ENCODE results near the gene CCP110. TPM values are rescaled to one million over a fixed set of nuclear protein-coding genes. Genes with fewer than 3 reads are reported as not detected.

CCP110 gene
- total and polyA plus RNA-seq, 2 of the 13 experiments (the other 11 are each of a cell fraction or from before 2014, with no cell fraction given), result 10.0 to 11.1 TPM

GRCh38 chr16:19555186-19555937 lies 31.6 kb downstream of the CCP110 start, which contains the start of gene VPS35L (continued):
- TF ChIP-seq ZBTB40 (IDR thresholded peaks at IDR 0.05), result no peak
- TF ChIP-seq ZBTB40 (CRISPR knock-in tag; IDR thresholded peaks at IDR 0.05), result peak; percentile 80
- TF ChIP-seq ZSCAN30 (CRISPR knock-in tag; IDR thresholded peaks at IDR 0.05), result no peak
- no peak for TF ChIP-seq MIER2 (CRISPR knock-in tag; IDR thresholded peaks at IDR 0.05)
- TF ChIP-seq FOXP1 (IDR thresholded peaks at IDR 0.05), result no peak
- no peak for TF ChIP-seq FOXP1 (CRISPR knock-in tag; IDR thresholded peaks at IDR 0.05)
- no peak for TF ChIP-seq FOXM1 (CRISPR knock-in tag; IDR thresholded peaks at IDR 0.05)
- TF ChIP-seq MZF1 (CRISPR knock-in tag; IDR thresholded peaks at IDR 0.05; ENCODE audit: borderline replicate concordance), result peak; percentile 92; the same call in 1 of the 2 replicates
- TF ChIP-seq ZNF709 (CRISPR knock-in tag; IDR thresholded peaks at IDR 0.05), result peak; percentile 65; the same call in 1 of the 2 replicates
- TF ChIP-seq ZBTB2 (CRISPR knock-in tag; IDR thresholded peaks at IDR 0.05; ENCODE audit: low read depth), result no peak
- TF ChIP-seq ZBTB26 (CRISPR knock-in tag; IDR thresholded peaks at IDR 0.05; ENCODE audit: borderline replicate concordance), result peak; percentile 87
- TF ChIP-seq ZFP37 (CRISPR knock-in tag; IDR thresholded peaks at IDR 0.05; ENCODE audit: borderline replicate concordance), result no peak
- no peak for TF ChIP-seq CBFB (CRISPR knock-in tag; IDR thresholded peaks at IDR 0.05)
- TF ChIP-seq ZNF20 (CRISPR knock-in tag; IDR thresholded peaks at IDR 0.05), result no peak
- TF ChIP-seq BHLHE40 (IDR thresholded peaks at IDR 0.05; ENCODE audit: low read length), result no peak; the same call in 1 of the 2 replicates
- TF ChIP-seq ADNP (CRISPR knock-in tag; IDR thresholded peaks at IDR 0.05), result peak; percentile 55; the same call in 1 of the 2 replicates
- TF ChIP-seq THAP8 (CRISPR knock-in tag; IDR thresholded peaks at IDR 0.05; ENCODE audit: borderline replicate concordance), result peak; percentile 41; the same call in 1 of the 2 replicates
